Pancreas (tissue), 10 donors: ENCODE measurements around the gene ATP23. TPM values are rescaled to one million over a fixed set of nuclear protein-coding genes. Genes with fewer than 3 reads are reported as not detected.

Experiments used
- ATAC-seq, 4 donors: fragments of 200-7000 bp; cut with Tn5 transposase; one replicate each; pipeline versions ENCODE4 v1.8.0 to v1.9.1; 2020; ENCODE audit warnings: mild to moderate bottlenecking in 4 of 4, moderate library complexity in 4 of 4
- DNase-seq, 6 donors: peaks; one replicate each; pipeline ENCODE4 v3.0.0-alpha.2; 2020
- FAIRE-seq: peaks from 2 replicates; lab custom pipeline; 2012; peaks lifted over from hg19 to GRCh38; lab: Jason Lieb, UNC
- H3K27ac ChIP-seq, 4 donors: fragments of 200-600 bp; sonication (generic); 1 replicate in 3 of 4; 2 replicates in 1 of 4; pipeline versions ENCODE4 v1.5.0 to v1.8.0; 2020
- H3K27me3 ChIP-seq, 4 donors: fragments of 200-600 bp; one replicate each; pipeline ENCODE4 v1.8.0; 2021
- H3K36me3 ChIP-seq, 3 donors: fragments of 200-600 bp; sonication (generic) in 1 of 3; one replicate each; pipeline versions ENCODE4 v1.5.0 to v1.8.0; 2020 to 2021
- H3K4me1 ChIP-seq, 3 donors: fragments of 200-600 bp; one replicate each; pipeline ENCODE4 v1.8.0; 2021
- H3K4me3 ChIP-seq, 4 donors: fragments of 200-600 bp; sonication (generic) in 2 of 4; one replicate each; pipeline versions ENCODE4 v1.5.0 to v1.8.0; 2020 to 2021
- H3K9me3 ChIP-seq, 4 donors: fragments of 200-600 bp; one replicate each; pipeline ENCODE4 v1.8.0; 2021
- WGBS, 2 donors: extraction: QIAGEN DNeasy Blood & Tissue Kit; methylation state at CpG; one replicate each; pipeline ENCODE4 v1.1.7; 2013; 5-methylcytosine and 5-hydroxymethylcytosine counted together
- intact Hi-C, 3 donors: fragments of 100-400 bp; cut with DNase I; formaldehyde crosslinking; loops; one replicate each; pipeline versions ENCODE4 v1.11.1 to v1.14.2; 2022
- polyA plus RNA-seq, 2 donors: library from polyadenylated mRNA; stranded (reverse); fragments of 200-250 nt; gene quantifications; one replicate each; pipeline ENCODE4 v1.2.3, GENCODE V29; 2013
- total RNA-seq, 6 donors: library from RNA; stranded (reverse); fragmentation: NEBNext Ultra II Directional in 4 of 6; extraction: Animal tissue kit (Norgen Biotek cat#: 25700) in 4 of 6; gene quantifications; one replicate each; pipeline versions ENCODE4 v1.2.1 to v1.2.4, GENCODE V29; 2021 to 2023
- TF ChIP-seq, protein P1 (sequence below), 4 donors: fragments of 200-600 bp; sonication (generic) in 3 of 4; IDR thresholded peaks; one replicate each; pipeline versions ENCODE4 v1.5.0 to v1.8.0; 2021; ENCODE audit warnings: antibody characterized with exemption in 4 of 4
- donor health status: healthy with polysubstance abuse.
- donor health status: DM: no; HTN: no; CAD: no; lungs with moderate emphysema.
- donor health status: DM: no; HTN: no; CAD: no.
- donor health status: control.
- donor health status: control.
- donor health status: Bipolar disorder and iron deficiency.
- donor health status: DM: yes; HTN: yes; CAD: no.
- donor health status: DM: no; HTN: no; CAD: no.
- donor health status: DM: no; HTN: no; CAD: no.
- donor health status: DM: yes; HTN: yes; CAD: no.

ATP23 gene
- total and polyA plus RNA-seq, 8 donors: 2.7 to 5.7 (median 4.1) TPM

DNA sequence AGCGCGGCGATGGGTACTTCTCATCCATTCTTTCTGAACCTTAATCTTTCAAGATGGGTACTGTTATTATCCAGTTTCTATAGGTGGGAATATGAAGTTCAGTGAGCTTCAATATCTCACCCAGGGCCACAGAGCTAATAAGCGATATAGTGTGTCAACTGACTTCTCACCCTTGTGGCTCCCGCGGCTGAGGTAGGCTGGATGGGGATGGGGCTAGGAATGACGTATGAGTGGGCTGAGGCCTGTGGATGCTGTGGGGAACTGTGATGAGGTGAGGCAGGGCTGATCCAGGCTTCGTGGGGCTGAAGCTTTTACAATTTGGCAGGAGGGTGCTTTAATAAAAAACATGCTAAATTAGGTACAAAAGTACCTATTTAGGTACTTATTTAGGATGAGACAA lies 32.9 kb upstream of the ATP23 start:
- H3K4me1 ChIP-seq: no peaks in the 10 kb centered on the region
- DNase-seq (no peak), FAIRE-seq (no peak), ATAC-seq (no peak)
- no peaks in the 10 kb centered on the region for H3K36me3 ChIP-seq
- H3K27me3 ChIP-seq: no peaks in the 10 kb centered on the region
- H3K27ac ChIP-seq: no peak overlapping the region
- no peak overlapping the region for H3K4me3 ChIP-seq
- WGBS, 2 donors: 72 to 84% methylated on average over 8 of the region's 8 CpGs
- intact Hi-C loops: loop anchor here in 2 of 3 donors (5.0 to 10.0 kb wide), 2 partner anchors 76 to 104 kb away; no protein-coding TSS in a partner anchor
- H3K9me3 ChIP-seq: no peaks in the 10 kb centered on the region
- TF ChIP-seq, protein P1, sequence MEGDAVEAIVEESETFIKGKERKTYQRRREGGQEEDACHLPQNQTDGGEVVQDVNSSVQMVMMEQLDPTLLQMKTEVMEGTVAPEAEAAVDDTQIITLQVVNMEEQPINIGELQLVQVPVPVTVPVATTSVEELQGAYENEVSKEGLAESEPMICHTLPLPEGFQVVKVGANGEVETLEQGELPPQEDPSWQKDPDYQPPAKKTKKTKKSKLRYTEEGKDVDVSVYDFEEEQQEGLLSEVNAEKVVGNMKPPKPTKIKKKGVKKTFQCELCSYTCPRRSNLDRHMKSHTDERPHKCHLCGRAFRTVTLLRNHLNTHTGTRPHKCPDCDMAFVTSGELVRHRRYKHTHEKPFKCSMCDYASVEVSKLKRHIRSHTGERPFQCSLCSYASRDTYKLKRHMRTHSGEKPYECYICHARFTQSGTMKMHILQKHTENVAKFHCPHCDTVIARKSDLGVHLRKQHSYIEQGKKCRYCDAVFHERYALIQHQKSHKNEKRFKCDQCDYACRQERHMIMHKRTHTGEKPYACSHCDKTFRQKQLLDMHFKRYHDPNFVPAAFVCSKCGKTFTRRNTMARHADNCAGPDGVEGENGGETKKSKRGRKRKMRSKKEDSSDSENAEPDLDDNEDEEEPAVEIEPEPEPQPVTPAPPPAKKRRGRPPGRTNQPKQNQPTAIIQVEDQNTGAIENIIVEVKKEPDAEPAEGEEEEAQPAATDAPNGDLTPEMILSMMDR (IDR thresholded peaks at IDR 0.05): no peak

GRCh38 chr12:57909056-57909455 lies 32.3 kb upstream of the ATP23 start:
- Histone ChIP-seq H3K36me3 (no peaks in the 10 kb centered on the region), H3K27ac (no peak overlapping the region), H3K4me3 (no peak overlapping the region), H3K27me3 (no peaks in the 10 kb centered on the region), H3K4me1 (no peaks in the 10 kb centered on the region), H3K9me3 (no peaks in the 10 kb centered on the region)
- DNase-seq (no peak), FAIRE-seq (no peak), ATAC-seq (no peak)
- WGBS, 2 donors: 65 to 79% methylated on average over 4 of the region's 4 CpGs
- intact Hi-C loops: loop anchor here in 2 of 3 donors (5.0 to 10.0 kb wide), 2 partner anchors 77 to 104 kb away; no protein-coding TSS in a partner anchor
- TF ChIP-seq, protein P1 (IDR thresholded peaks at IDR 0.05): no peak

- 67 to 77% methylated on average over 4 of the region's 4 CpGs for WGBS, 2 donors
- Histone ChIP-seq H3K9me3 (no peaks in the 10 kb centered on the region), H3K27ac (no peak overlapping the region), H3K4me3 (no peak overlapping the region), H3K27me3 (no peaks in the 10 kb centered on the region), H3K36me3 (no peaks in the 10 kb centered on the region), H3K4me1 (no peaks in the 10 kb centered on the region)
- DNase-seq (no peak), FAIRE-seq (no peak), ATAC-seq (no peak)
- intact Hi-C loops: loop anchor here in 2 of 3 donors (5.0 to 10.0 kb wide), 2 partner anchors 77 to 105 kb away; no protein-coding TSS in a partner anchor
- TF ChIP-seq, protein P1 (IDR thresholded peaks at IDR 0.05): no peak
These were observed 31.8 kb upstream of the ATP23 start for GRCh38 chr12:57909611-57910010.

DNA sequence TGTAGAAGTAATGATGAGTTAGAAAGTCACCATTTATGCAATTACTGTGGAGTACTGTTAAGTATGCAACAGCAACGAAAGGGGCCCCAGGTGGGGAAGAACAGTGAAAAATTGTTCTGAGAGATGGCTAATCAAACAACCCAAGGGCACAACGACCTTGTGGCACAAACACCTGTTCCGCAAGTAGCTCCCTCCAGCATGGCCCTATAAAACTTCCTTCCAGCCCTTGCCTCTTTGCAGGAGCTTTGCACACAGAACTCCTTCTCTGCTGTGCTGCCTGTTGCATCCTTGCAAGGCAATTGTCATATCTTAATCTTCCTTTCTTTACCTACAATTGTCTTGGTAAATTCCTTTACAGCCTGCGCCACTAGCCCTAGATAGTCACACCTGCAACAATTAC lies 23.2 kb upstream of the ATP23 start:
- H3K4me3 ChIP-seq: no peak overlapping the region
- intact Hi-C loops: no loop called here
- 48 to 49% methylated on average over 4 of the region's 4 CpGs for WGBS, 2 donors
- no peaks in the 10 kb centered on the region for H3K4me1 ChIP-seq
- H3K27ac ChIP-seq: no peak overlapping the region
- FAIRE-seq (no peak), ATAC-seq (no peak), DNase-seq (no peak)
- H3K9me3 ChIP-seq: no peaks in the 10 kb centered on the region
- TF ChIP-seq, protein P1 (IDR thresholded peaks at IDR 0.05): no peak
- no peaks in the 10 kb centered on the region for H3K27me3 ChIP-seq
- H3K36me3 ChIP-seq: no peaks in the 10 kb centered on the region

DNA sequence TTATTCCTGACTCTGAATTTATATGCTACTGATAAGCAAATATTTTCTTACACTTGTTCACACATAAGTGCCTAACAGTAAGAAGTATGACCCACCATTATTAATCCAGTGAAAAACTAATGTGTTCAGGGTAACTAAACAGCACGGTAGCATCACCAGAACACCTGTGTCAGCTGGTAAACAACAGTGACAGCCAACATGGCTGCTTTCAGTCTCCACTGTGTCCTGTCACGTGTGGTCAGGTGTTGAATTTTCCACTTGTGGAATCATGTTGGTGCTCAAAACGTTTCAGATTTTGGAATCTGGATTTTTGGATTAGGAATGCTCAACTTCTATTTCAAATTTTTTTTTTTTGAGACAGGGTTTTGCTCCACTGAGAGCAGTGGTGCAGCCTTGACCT lies 14.3 kb upstream of the ATP23 start:
- FAIRE-seq (no peak), ATAC-seq (no peak), DNase-seq (no peak)
- no peaks in the 10 kb centered on the region for H3K27me3 ChIP-seq
- WGBS, 2 donors: 37 to 47% methylated on average over 3 of the region's 3 CpGs
- intact Hi-C loops: no loop called here
- no peaks in the 10 kb centered on the region for H3K4me1 ChIP-seq
- no peaks in the 10 kb centered on the region for H3K36me3 ChIP-seq
- no peak overlapping the region for H3K27ac ChIP-seq
- TF ChIP-seq, protein P1 (IDR thresholded peaks at IDR 0.05): no peak
- H3K4me3 ChIP-seq: no peak overlapping the region
- no peaks in the 10 kb centered on the region for H3K9me3 ChIP-seq
